K562 (cell line): ENCODE measurements around the gene ATP5PD.
"Not testable (repeated sequence)": the region's sequence is repeated elsewhere in the genome, so short reads cannot be mapped to it uniquely, and the experiment has no call there.

ENCODE experiments used
- SMC3 ChIP-seq: conservative IDR thresholded peaks from 2 replicates; pipeline ENCODE4 v1.6.1; 2011; ENCODE audit warnings: low read depth, low read length, improper control_type of control experiment; ENCODE audit not compliant: insufficient read depth
- ZNF766 ChIP-seq: fragments of 200-800 bp; sonication (Bioruptor generic); conservative IDR thresholded peaks from 2 replicates; pipeline ENCODE4 v1.6.1; 2016; ENCODE audit warnings: missing genetic modification characterization, missing compliant biosample characterization

- TF ChIP-seq SMC3; ZNF766 (CRISPR knock-in tag): not testable (repeated sequence)
Observed at GRCh38 chr17:75026650-75027049, 20.1 kb downstream of the ATP5PD start.
